K562 (cell line): ENCODE data around the gene OBSCN. TPM values are rescaled to one million over a fixed set of nuclear protein-coding genes. Genes with fewer than 3 reads are reported as not detected.

ENCODE experiments used
- ELF1 ChIP-seq: fragments of 200-800 bp; sonication (Bioruptor generic); IDR thresholded peaks from 2 replicates; pipeline ENCODE4 v1.6.1; 2016; ENCODE audit warnings: missing genetic modification characterization, missing compliant biosample characterization
- EP400 ChIP-seq: fragments of 450-650 bp; IDR thresholded peaks from 2 replicates; pipeline ENCODE4 v1.6.1; 2017; ENCODE audit warnings: antibody characterized with exemption, mild to moderate bottlenecking, moderate library complexity
- HBP1 ChIP-seq: fragments of 450-650 bp; formaldehyde crosslinking; IDR thresholded peaks from 2 replicates; pipeline ENCODE4 v1.4.0; 2022; ENCODE audit warnings: missing genetic modification characterization
- HNRNPK ChIP-seq: fragments of 200-400 bp; formaldehyde crosslinking; IDR thresholded peaks from one replicate; pipeline ENCODE4 v1.6.1; 2018; ENCODE audit warnings: mild to moderate bottlenecking, low read depth, low read length; ENCODE audit not compliant: poor library complexity, severe bottlenecking
- L3MBTL2 ChIP-seq: fragments of 450-650 bp; IDR thresholded peaks from 2 replicates; pipeline ENCODE4 v1.6.1; 2016; ENCODE audit warnings: mild to moderate bottlenecking, moderate library complexity
- MYBL2 ChIP-seq, 2 experiments: fragments of 450-650 bp in 1 of 2; sonication (generic) in 1 of 2; formaldehyde crosslinking in 1 of 2; IDR thresholded peaks; 2 replicates each; pipeline versions ENCODE4 v1.6.1 to v1.8.1; 2017 to 2022; ENCODE audit warnings: borderline replicate concordance in 1 of 2, inconsistent platforms in 1 of 2, low read depth in 1 of 2, mild to moderate bottlenecking in 1 of 2, missing genetic modification reagents in 1 of 2, moderate library complexity in 1 of 2
- NCOA6 ChIP-seq: fragments of 450-650 bp; IDR thresholded peaks from 2 replicates; pipeline ENCODE4 v1.6.1; 2017; ENCODE audit warnings: mild to moderate bottlenecking
- TCF7L2 ChIP-seq: fragments of 150-350 bp; IDR thresholded peaks from 2 replicates; pipeline ENCODE4 v1.6.1; 2016; ENCODE audit warnings: low read depth, mild to moderate bottlenecking, low read length, moderate library complexity
- THRB ChIP-seq: fragments of 450-650 bp; formaldehyde crosslinking; conservative IDR thresholded peaks from 2 replicates; pipeline ENCODE4 v1.4.0; 2022; ENCODE audit warnings: mild to moderate bottlenecking, missing genetic modification characterization
- ZBTB33 ChIP-seq: sonication (generic); formaldehyde crosslinking; IDR thresholded peaks from 2 replicates; pipeline ENCODE4 v1.8.1; 2023; ENCODE audit warnings: mild to moderate bottlenecking, missing genetic modification reagents
- ZNF12 ChIP-seq: sonication (generic); formaldehyde crosslinking; IDR thresholded peaks from 2 replicates; pipeline ENCODE4 v1.4.0; 2020; ENCODE audit warnings: mild to moderate bottlenecking, missing genetic modification reagents
- ZNF407 ChIP-seq: fragments of 450-650 bp; IDR thresholded peaks from 2 replicates; pipeline ENCODE4 v1.6.1; 2016; ENCODE audit warnings: low read depth
- ZNF668 ChIP-seq: fragments of 250-450 bp; sonication (Bioruptor Pico); IDR thresholded peaks from 2 replicates; pipeline ENCODE4 v1.8.0; 2022; ENCODE audit warnings: mild to moderate bottlenecking, inconsistent platforms
- ZZZ3 ChIP-seq: fragments of 450-650 bp; IDR thresholded peaks from 2 replicates; pipeline ENCODE4 v1.6.1; 2016; ENCODE audit warnings: antibody characterized with exemption, mild to moderate bottlenecking, moderate library complexity
- polyA plus RNA-seq, 8 experiments: library from polyadenylated mRNA; depleted of rRNA in 4 of 8; stranded (reverse) in 5 of 8; unstranded in 3 of 8; fragments of >200 nt; fragmentation: Nextera tagmentation in 2 of 8; fragmentation: Illumina TruSeq in 1 of 8; extraction: Ambion mirVana in 2 of 8; extraction: Trizol in 1 of 8; gene quantifications; 2 replicates each; pipeline versions ENCODE4 v1.2.1 to v1.2.3, GENCODE V29; 2011 to 2014; ENCODE audit warnings: inconsistent platforms in 1 of 8, missing spikeins in 1 of 8
- total RNA-seq, 7 experiments: library from RNA; depleted of rRNA in 6 of 7; stranded (reverse); fragments of >200 nt in 6 of 7; fragmentation: Illumina TruSeq in 2 of 7; extraction: Trizol in 2 of 7; gene quantifications; 2 replicates each; pipeline versions ENCODE4 v1.2.1 to v1.2.3, GENCODE V29; 2011 to 2021; ENCODE audit warnings: low replicate concordance in 1 of 7

OBSCN gene
- total and polyA plus RNA-seq, 9 of the 15 experiments (the other 6 are each of a cell fraction or from before 2014, with no cell fraction given), result 0.18 to 19.7 (median 3.6) TPM

GRCh38 chr1:228350179-228350742 lies 142.4 kb downstream of the OBSCN start (continued):
- 0 out of 2 replicates have a peak, but pooled peaks have one; percentile 13 for TF ChIP-seq ZNF407
- no peak for TF ChIP-seq ELF1
- TF ChIP-seq EP400, result no peak
- TF ChIP-seq ZNF12 (CRISPR knock-in tag), result no peak
- TF ChIP-seq NCOA6, result peak; percentile 48; the same call in 1 of the 2 replicates
- TF ChIP-seq ZZZ3, result no peak
- no peak for TF ChIP-seq HNRNPK
- TF ChIP-seq MYBL2 (IDR thresholded peaks at IDR 0.05; ENCODE audit: low read depth), result 0 out of 2 replicates have a peak, but pooled peaks have one; percentile 27
- no peak for TF ChIP-seq MYBL2 (CRISPR knock-in tag; IDR thresholded peaks at IDR 0.05; ENCODE audit: borderline replicate concordance)
- TF ChIP-seq ZNF668 (CRISPR knock-in tag), result no peak
- TF ChIP-seq TCF7L2, result no peak
- TF ChIP-seq THRB (CRISPR knock-in tag), result peak; percentile 77
- TF ChIP-seq HBP1 (CRISPR knock-in tag), result no peak
- TF ChIP-seq ZBTB33 (CRISPR knock-in tag), result no peak
- TF ChIP-seq L3MBTL2, result no peak
